ENCODE data around the gene PPP1R1A.

PPP1R1A gene

GRCh38 chr12:54588110-54588889 is at the start of gene PPP1R1A:
Gene PPP1R1A, minus strand, starts transcription at chr12:54588659. Its CDS starts 171 bp downstream, at chr12:54588488.
- Histone ChIP-seq H3K27me3 (ENCODE audit: low read depth) (no peaks in the 10 kb centered on the region; the same call in 1 of the 2 replicates), H3K9me3 (no peaks in the 10 kb centered on the region), H3K4me3 (peak within 1 kb of the TSS; percentile 41), H3K4me1 (no peaks in the 10 kb centered on the region), H3K36me3 (replicated peaks) (no peaks in the 10 kb centered on the region)
- DNase-seq (ENCODE audit: low spot score in 2 of 2), result peak; percentile 19 to 65
- in situ Hi-C loops (cut with MboI; ENCODE audit: low sequenced_read_pairs), result no loop called here

- DNase-seq (ENCODE audit: low spot score in 2 of 2), result no peak
- no peaks in the 10 kb centered on the region for H3K9me3 ChIP-seq
- H3K4me3 ChIP-seq, result no peak within 1 kb of the TSS
- H3K27me3 ChIP-seq (ENCODE audit: low read depth), result no peaks in the 10 kb centered on the region
- H3K4me1 ChIP-seq, result no peaks in the 10 kb centered on the region
- in situ Hi-C loops (cut with MboI; ENCODE audit: low sequenced_read_pairs), result no loop called here
- no peaks in the 10 kb centered on the region for H3K36me3 ChIP-seq (replicated peaks)
These were observed 46.3 kb upstream of the PPP1R1A start, which contains the start of gene LACRT for GRCh38 chr12:54634795-54635194. Gene LACRT, minus strand, starts transcription at chr12:54634895. Its CDS starts 54 bp downstream, at chr12:54634841.

GRCh38 chr12:54631988-54632728 is 43.7 kb upstream of the PPP1R1A start:
- H3K36me3 ChIP-seq (replicated peaks), result no peaks in the 10 kb centered on the region
- H3K9me3 ChIP-seq, result no peaks in the 10 kb centered on the region
- DNase-seq (ENCODE audit: low spot score in 2 of 2), result peak in 1 of 2 experiments; percentile 9
- no peak overlapping the region for H3K4me3 ChIP-seq
- no peaks in the 10 kb centered on the region for H3K27me3 ChIP-seq (ENCODE audit: low read depth)
- no peaks in the 10 kb centered on the region for H3K4me1 ChIP-seq
- in situ Hi-C loops (cut with MboI; ENCODE audit: low sequenced_read_pairs), result no loop called here

GRCh38 chr12:54631551-54631950 is 43.1 kb upstream of the PPP1R1A start:
- Histone ChIP-seq H3K4me1 (no peaks in the 10 kb centered on the region), H3K4me3 (no peak overlapping the region), H3K27me3 (ENCODE audit: low read depth) (no peaks in the 10 kb centered on the region), H3K9me3 (no peaks in the 10 kb centered on the region), H3K36me3 (replicated peaks) (no peaks in the 10 kb centered on the region)
- in situ Hi-C loops (cut with MboI; ENCODE audit: low sequenced_read_pairs), result no loop called here
- no peak for DNase-seq (ENCODE audit: low spot score in 2 of 2)

- H3K9me3 ChIP-seq, result no peaks in the 10 kb centered on the region
- no peak for DNase-seq (ENCODE audit: low spot score in 2 of 2)
- no peaks in the 10 kb centered on the region for H3K4me1 ChIP-seq
- H3K36me3 ChIP-seq (replicated peaks), result no peaks in the 10 kb centered on the region
- H3K27me3 ChIP-seq (ENCODE audit: low read depth), result no peaks in the 10 kb centered on the region
- in situ Hi-C loops (cut with MboI; ENCODE audit: low sequenced_read_pairs), result no loop called here
- no peak overlapping the region for H3K4me3 ChIP-seq
These were observed 41.5 kb upstream of the PPP1R1A start for GRCh38 chr12:54629925-54630324.

GRCh38 chr12:54628186-54628846 is 39.9 kb upstream of the PPP1R1A start:
- Histone ChIP-seq H3K27me3 (ENCODE audit: low read depth) (no peaks in the 10 kb centered on the region), H3K36me3 (replicated peaks) (no peaks in the 10 kb centered on the region), H3K4me3 (no peak overlapping the region), H3K4me1 (no peaks in the 10 kb centered on the region), H3K9me3 (no peaks in the 10 kb centered on the region)
- in situ Hi-C loops (cut with MboI; ENCODE audit: low sequenced_read_pairs), result no loop called here
- no peak for DNase-seq (ENCODE audit: low spot score in 2 of 2)

GRCh38 chr12:54627304-54627703 is 38.8 kb upstream of the PPP1R1A start:
- Histone ChIP-seq H3K27me3 (ENCODE audit: low read depth) (no peaks in the 10 kb centered on the region), H3K36me3 (replicated peaks) (no peaks in the 10 kb centered on the region), H3K4me3 (no peak overlapping the region), H3K9me3 (no peaks in the 10 kb centered on the region), H3K4me1 (no peaks in the 10 kb centered on the region)
- DNase-seq (ENCODE audit: low spot score in 2 of 2), result no peak
- in situ Hi-C loops (cut with MboI; ENCODE audit: low sequenced_read_pairs), result no loop called here

- in situ Hi-C loops (cut with MboI; ENCODE audit: low sequenced_read_pairs), result no loop called here
- Histone ChIP-seq H3K36me3 (replicated peaks) (no peaks in the 10 kb centered on the region), H3K9me3 (no peaks in the 10 kb centered on the region), H3K4me3 (no peak overlapping the region), H3K27me3 (ENCODE audit: low read depth) (no peaks in the 10 kb centered on the region), H3K4me1 (no peaks in the 10 kb centered on the region)
- DNase-seq (ENCODE audit: low spot score in 2 of 2), result no peak
These were observed 37.1 kb upstream of the PPP1R1A start for GRCh38 chr12:54625598-54625997.

- DNase-seq (ENCODE audit: low spot score in 2 of 2), result no peak
- no peaks in the 10 kb centered on the region for H3K36me3 ChIP-seq (replicated peaks)
- in situ Hi-C loops (cut with MboI; ENCODE audit: low sequenced_read_pairs), result no loop called here
- no peaks in the 10 kb centered on the region for H3K9me3 ChIP-seq
- no peak overlapping the region for H3K4me3 ChIP-seq
- H3K27me3 ChIP-seq (ENCODE audit: low read depth), result no peaks in the 10 kb centered on the region
- no peaks in the 10 kb centered on the region for H3K4me1 ChIP-seq
These were observed 36.1 kb upstream of the PPP1R1A start for GRCh38 chr12:54624315-54625279.

- H3K36me3 ChIP-seq (replicated peaks), result no peaks in the 10 kb centered on the region
- H3K4me3 ChIP-seq, result no peak overlapping the region
- no peaks in the 10 kb centered on the region for H3K9me3 ChIP-seq
- in situ Hi-C loops (cut with MboI; ENCODE audit: low sequenced_read_pairs), result no loop called here
- DNase-seq (ENCODE audit: low spot score in 2 of 2), result peak in 1 of 2 experiments; percentile 34
- peaks cover 9% of the 10 kb centered on the region for H3K27me3 ChIP-seq (ENCODE audit: low read depth)
- no peaks in the 10 kb centered on the region for H3K4me1 ChIP-seq
These were observed 34.2 kb upstream of the PPP1R1A start for GRCh38 chr12:54622463-54623183.

- no peak overlapping the region for H3K4me3 ChIP-seq
- no peaks in the 10 kb centered on the region for H3K36me3 ChIP-seq (replicated peaks)
- no peaks in the 10 kb centered on the region for H3K4me1 ChIP-seq
- no peaks in the 10 kb centered on the region for H3K9me3 ChIP-seq
- in situ Hi-C loops (cut with MboI; ENCODE audit: low sequenced_read_pairs), result no loop called here
- DNase-seq (ENCODE audit: low spot score in 2 of 2), result no peak
- peaks cover 22% of the 10 kb centered on the region for H3K27me3 ChIP-seq (ENCODE audit: low read depth)
These were observed 28.6 kb upstream of the PPP1R1A start for GRCh38 chr12:54616933-54617680.

- Histone ChIP-seq H3K9me3 (no peaks in the 10 kb centered on the region), H3K4me1 (no peaks in the 10 kb centered on the region), H3K36me3 (replicated peaks) (no peaks in the 10 kb centered on the region), H3K4me3 (no peak overlapping the region), H3K27me3 (ENCODE audit: low read depth) (peaks cover 13% of the 10 kb centered on the region)
- no peak for DNase-seq (ENCODE audit: low spot score in 2 of 2)
- in situ Hi-C loops (cut with MboI; ENCODE audit: low sequenced_read_pairs), result no loop called here
These were observed 23.8 kb upstream of the PPP1R1A start for GRCh38 chr12:54612225-54612750.

Data from HAP-1 (cell line).